GM18508 (cell line): ENCODE measurements around the gene PTX3.

Experiments
- ATAC-seq: cut with Tn5 transposase; IDR thresholded peaks from one replicate; pipeline ENCODE4 v1.9.1; 2021; ENCODE audit warnings: moderate number of reproducible peaks; ENCODE audit not compliant: insufficient read depth, unreplicated experiment

Gene PTX3

DNA sequence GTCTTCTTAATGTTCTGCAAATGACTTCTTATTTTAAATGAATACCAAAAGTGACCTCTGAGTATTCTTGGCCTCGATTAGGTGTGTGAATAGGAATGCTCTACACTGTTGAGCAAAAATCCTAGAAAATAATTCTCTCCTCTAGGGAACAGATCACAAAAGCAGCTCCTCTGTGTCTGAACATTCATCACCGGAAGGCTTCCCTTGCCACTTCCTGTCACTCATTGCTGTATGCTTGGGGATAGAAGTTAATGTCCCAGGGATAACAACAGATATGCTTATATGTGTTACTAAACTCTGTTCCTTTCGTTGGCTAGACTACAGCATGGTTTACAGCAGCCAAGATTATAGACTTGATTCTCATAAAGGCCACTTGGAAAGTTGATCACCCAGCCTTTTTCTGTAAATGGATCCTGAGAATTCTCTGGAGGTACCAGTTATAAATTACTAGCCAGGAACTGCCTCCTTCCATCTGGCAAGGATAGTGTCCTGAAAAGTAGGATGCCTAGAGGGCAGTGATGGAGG lies 16.0 kb upstream of the PTX3 start:
- ATAC-seq = no peak

DNA sequence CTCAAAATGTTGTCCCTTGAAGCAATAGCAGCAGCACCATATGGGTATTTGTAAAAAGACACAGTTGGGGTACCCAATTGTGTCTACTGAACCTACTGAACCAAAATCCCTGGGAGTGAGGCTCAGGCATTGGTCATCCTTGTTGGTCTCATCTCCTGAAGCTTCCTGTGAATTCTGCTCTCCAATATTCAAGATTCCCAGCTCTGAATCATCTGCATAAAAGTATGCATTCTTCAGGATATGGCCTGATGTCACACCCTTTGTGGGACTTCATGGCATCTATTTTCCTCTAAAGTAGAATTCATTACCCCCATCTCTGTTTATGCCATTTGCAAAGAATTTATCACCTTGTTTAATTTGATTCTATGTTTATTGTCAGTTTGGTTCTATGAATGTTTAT lies 13.3 kb upstream of the PTX3 start:
- ATAC-seq = no peak

- ATAC-seq = no peak
Observed at GRCh38 chr3:157427901-157428300, 8.7 kb upstream of the PTX3 start.

DNA sequence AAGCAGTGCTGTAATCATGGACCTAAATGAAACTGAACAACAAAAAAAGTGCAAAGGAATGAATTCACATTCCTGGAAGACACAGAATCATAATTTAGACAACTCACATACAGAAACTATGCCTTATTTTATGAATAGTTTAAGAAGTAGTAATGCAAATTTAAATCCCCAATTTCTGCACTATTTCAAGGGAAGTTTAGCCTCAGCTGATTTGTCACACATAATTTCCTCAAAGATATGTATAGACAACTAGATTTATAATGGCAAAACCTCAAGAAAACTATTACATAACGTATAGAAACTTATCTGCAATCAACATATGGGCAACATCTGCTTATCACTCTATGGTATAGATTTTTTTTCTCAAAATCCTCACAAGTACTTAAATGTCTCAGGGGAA lies 7.8 kb upstream of the PTX3 start:
- ATAC-seq = no peak

GRCh38 chr3:157429708-157430107 lies 6.9 kb upstream of the PTX3 start:
- no peak for ATAC-seq

- no peak for ATAC-seq
Observed at GRCh38 chr3:157438194-157438730, 1.6 kb downstream of the PTX3 start.

- ATAC-seq = no peak
Observed at GRCh38 chr3:157441102-157441624, 4.5 kb downstream of the PTX3 start.

DNA sequence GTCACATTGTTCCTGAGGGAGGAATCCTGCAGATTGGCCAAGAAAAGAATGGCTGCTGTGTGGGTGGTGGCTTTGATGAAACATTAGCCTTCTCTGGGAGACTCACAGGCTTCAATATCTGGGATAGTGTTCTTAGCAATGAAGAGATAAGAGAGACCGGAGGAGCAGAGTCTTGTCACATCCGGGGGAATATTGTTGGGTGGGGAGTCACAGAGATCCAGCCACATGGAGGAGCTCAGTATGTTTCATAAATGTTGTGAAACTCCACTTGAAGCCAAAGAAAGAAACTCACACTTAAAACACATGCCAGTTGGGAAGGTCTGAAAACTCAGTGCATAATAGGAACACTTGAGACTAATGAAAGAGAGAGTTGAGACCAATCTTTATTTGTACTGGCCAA lies 6.1 kb downstream of the PTX3 start:
- no peak for ATAC-seq

DNA sequence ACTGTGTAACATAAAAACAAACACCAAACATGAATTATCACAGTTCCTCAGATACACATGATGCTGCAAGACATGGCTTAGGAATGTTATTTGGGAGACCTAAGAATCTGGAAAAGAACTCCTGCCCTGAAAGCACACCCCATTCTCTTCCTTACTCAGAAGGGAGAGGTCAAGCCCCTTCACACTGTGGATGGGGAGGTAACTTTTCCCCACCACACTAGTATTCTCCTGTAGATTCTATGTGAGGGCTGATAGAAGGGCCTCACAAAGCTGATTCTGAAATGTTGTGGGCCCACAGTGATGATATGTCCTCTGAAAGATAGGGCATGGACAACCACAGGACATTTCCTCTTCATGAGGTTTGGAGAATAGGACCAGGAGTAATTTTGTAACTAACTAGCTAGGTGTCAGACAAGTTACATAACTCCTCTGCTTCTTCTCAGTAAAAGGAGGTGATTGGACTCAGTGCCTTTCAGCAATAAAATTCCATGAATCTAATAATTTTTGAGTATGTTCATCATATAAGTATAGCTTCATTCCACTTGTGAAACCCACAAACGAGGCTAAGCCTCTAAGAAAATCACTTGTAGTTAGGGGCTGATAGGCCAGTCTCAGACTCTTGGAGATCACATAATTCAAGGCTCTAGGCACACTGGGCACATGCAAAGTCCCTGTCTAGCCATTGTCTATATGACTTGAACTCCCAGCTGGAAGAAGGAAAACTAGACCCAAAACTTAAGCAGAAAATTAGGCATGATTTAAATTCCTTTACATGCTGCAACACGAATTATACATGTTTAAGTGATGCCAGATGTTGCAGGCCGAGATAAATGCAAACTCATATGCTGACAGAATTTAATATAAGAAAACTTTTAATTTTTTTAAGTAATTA lies 7.5 kb downstream of the PTX3 start:
- no peak for ATAC-seq

GRCh38 chr3:157444797-157445184 lies 8.1 kb downstream of the PTX3 start:
- ATAC-seq = no peak

- ATAC-seq = no peak
Observed at GRCh38 chr3:157445857-157446256, 9.2 kb downstream of the PTX3 start.

DNA sequence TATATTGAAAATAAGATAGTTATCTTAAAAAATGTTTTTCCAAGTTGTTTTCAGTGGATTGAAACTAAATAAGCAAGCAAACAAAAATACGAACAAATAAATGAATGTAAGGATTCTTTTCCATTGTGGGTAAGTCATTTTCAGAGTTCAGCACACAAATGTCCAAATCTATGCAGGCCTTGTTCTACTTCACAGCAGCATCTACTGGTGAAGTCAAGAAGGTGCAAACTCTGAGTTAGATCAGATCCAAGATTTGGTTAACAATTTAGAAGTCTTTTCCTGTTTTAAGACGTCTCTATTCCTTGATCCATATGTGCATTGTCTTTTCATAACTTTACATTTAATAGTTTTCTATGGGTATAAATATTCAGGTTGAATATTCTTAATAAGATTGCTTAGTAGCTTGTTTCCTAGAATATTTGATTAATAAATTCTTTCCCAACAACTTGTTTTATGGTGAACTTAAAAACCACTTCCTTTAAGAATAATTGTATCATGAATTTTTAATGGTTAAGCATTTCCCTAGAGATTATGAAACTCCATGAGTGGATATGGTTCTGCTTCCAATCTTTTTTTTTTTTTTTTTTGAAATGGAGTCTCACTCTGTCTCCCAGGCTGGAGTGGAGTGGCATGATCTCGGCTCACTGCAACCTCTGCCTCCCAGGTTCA lies 10.5 kb downstream of the PTX3 start:
- ATAC-seq = no peak

GRCh38 chr3:157452097-157452496 lies 15.4 kb downstream of the PTX3 start:
- no peak for ATAC-seq

DNA sequence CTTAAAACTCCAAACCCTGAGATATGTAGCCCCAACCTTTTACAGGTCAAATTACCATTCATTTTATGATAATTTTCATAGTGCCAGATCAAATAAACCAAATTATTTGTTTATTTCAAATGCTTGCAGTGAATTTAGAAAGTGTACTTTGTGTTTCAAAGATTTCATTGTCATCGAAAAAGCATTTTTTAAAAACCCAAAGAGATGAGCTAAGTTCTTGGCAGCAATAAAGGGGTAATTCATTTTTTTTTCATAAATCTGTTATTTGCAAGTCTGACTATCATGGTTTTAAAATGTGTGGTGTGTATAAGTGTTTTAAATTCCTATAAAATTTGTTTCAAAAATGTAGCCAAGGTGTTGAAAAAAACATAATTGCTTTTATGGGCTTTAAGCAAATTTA lies 17.2 kb downstream of the PTX3 start:
- ATAC-seq = no peak

GRCh38 chr3:157459706-157460105 lies 23.1 kb downstream of the PTX3 start:
- no peak for ATAC-seq

DNA sequence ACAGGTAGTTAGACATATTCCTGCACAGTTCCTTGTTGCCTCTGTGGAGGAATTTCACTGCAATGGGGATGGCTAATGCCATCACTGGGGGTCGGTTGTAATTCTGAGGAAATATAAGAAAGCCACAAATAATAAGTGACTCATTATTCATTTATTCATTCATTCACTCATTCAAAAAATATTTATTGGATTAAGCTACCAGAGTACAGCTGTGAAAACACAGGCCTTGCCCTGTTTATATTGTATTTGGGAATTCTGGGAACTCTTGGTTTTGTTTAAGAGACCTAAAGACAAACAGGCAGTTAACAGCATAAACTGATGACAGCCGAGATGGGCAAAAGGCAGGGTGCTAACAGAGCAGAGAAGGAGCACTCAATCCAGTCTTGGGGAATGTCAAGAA lies 23.6 kb downstream of the PTX3 start:
- ATAC-seq = no peak

GRCh38 chr3:157463816-157464215 lies 27.2 kb downstream of the PTX3 start:
- ATAC-seq = no peak

GRCh38 chr3:157464321-157464720 lies 27.7 kb downstream of the PTX3 start:
- ATAC-seq = no peak

GRCh38 chr3:157465741-157466140 lies 29.1 kb downstream of the PTX3 start:
- ATAC-seq = no peak

DNA sequence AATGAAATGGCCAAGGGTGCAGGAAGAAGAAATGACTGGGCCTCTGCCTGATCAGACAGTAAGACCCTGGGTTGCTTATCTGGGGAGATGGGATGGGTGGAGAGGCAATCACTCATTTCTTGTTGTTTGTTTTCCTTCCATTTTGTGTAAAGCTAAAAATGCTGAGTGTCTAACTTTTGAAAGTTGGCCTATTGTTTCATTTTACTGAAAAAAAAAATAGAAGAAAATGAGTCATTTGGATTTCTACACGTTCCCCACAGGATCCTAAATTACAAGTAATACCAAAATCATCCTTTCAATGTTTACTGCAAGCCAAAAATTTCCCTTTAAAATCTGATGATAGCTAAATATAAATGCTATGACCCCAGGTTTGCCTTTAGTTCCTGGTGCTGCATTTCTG lies 30.6 kb downstream of the PTX3 start:
- no peak for ATAC-seq
